Cerebellar nuclear complex (tissue), 1 donor: ENCODE data around the gene ITSN1.
"Not testable (repeated sequence)": the region's sequence is repeated elsewhere in the genome, so short reads cannot be mapped to it uniquely, and the experiment has no call there.

ENCODE experiments used
- DNase-seq, 2 experiments: peaks; one replicate each; lab custom pipeline; 2025; lab: John Stamatoyannopoulos, UW

Gene ITSN1

DNA sequence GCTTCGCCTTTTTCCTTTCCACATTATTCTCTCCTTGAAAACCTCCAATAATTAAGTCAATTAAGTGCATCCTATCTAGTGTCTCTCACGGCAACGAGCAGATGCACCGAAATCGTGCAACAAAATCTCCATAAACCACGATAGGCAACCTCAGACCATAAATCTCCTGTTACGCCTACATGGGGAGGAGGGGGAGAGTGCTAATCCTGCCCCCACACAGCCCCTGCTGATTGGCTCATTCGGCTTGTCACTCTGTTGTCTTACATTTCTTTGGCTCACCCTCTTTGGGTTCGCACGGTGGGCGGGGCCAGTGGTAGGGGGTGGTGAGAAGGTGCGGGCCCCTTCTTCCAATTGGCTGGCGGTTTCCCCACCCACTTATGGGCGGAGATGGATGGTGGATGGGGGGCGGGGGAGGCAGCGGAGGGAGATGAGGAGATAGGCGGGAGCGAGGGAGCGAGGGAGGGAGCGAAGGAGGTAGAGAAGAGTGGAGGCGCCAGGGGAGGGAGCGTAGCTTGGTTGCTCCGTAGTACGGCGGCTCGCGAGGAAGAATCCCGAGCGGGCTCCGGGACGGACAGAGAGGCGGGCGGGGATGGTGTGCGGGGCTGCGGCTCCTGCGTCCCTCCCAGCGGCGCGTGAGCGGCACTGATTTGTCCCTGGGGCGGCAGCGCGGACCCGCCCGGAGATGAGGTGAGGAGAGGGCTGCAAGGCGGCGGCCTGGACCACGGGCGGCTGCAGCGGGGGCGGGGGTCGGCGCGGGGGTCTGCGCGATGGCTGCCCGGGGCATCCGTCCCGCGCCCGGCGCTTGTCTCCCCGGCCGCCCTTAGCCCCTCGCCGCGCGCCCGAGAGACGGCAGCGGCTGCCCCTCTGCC, at the start of gene ITSN1:
Gene ITSN1, plus strand, starts transcription at position 475 of the 869 bp plus-strand sequence. CDS start 76,328 bp downstream, outside the sequence.
- peak; percentile 99 for DNase-seq

DNA sequence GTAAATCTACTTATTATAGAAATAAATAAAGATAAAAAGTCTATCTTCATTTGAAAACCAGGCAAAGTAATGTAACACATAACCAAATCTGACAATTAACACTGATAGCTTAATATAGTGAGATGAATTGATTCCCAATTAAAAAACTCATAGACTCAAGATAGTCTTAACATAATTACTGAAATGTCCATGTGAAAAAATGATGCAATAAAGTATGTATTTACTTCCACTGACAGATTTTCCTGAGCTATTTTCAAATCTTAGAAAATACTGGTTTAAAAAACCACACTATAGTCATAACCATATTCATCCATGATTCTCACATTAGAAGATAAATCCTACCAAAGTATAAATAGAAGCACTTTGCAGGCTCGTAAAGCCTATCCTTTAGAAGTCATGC, 44.2 kb upstream of the ITSN1 start:
- DNase-seq = no peak

DNA sequence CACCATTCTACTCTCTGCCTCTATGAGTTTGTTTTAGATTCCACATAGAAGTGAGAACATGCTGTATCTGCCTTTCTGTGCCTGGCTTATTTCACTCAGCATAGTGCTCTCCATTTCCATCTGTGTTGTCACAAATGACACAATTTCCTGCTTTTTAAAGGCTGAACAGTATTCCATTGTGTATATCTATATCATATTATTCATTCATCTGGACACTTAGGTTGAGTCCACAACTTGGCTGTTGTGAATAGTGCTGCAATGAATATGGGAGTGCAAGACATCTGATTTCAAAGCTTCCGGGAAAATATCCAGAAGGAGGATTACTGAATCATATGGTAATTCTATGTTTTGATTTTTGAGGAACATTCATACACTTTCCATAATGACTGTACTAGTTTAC, 33.7 kb upstream of the ITSN1 start:
- no peak for DNase-seq

DNA sequence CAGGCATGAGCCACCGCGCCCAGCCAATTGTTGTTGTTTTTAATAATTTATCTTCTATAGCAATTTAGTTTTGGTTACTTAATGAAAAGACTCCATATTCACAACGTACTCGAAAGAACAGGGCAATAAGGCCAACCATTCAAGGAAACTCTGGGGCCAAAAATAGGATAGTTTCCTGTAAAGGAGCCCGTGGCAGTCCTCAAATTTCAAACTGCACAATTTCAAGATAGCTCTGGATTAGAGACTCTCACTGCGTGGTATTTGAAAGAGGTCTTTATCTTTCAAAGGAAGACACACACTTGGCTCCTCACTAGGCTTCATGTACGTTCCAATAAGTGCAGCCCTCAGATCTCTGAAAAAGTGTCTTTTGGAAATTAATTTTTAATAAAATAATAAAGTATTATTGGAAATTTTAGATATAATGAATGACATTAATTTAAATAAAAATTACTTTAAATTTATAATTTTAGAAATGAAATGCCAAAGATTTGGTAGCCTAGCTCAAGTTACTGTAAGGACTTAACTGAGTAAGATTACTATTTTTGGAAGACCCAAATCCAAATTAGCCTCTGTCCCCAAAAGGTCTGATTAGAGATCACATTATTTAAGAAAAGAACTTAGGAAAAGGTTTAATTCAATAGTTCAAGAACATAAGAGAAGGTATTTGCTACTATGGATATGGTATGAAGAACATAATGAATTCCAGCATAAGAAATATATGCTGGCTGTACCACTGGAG, 31.1 kb upstream of the ITSN1 start:
- no peak for DNase-seq

DNA sequence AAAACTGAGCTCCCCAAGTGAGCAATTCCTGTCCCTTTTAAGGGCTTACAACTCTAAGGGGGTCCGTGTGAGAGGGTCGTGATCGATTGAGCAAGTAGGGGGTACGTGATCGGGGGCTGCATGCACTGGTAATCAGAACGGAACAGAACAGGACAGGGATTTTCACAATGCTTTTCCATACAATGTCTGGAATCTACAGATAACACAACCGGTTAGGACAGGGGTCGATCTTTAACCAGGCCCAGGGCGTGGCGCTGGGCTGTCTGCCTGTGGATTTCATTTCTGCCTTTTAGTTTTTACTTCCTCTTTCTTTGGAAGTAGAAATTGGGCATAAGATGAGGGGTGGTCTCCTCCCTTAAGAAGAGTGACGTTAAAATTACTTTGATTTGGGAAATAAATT, 24.7 kb upstream of the ITSN1 start:
- DNase-seq = not testable (repeated sequence)

DNA sequence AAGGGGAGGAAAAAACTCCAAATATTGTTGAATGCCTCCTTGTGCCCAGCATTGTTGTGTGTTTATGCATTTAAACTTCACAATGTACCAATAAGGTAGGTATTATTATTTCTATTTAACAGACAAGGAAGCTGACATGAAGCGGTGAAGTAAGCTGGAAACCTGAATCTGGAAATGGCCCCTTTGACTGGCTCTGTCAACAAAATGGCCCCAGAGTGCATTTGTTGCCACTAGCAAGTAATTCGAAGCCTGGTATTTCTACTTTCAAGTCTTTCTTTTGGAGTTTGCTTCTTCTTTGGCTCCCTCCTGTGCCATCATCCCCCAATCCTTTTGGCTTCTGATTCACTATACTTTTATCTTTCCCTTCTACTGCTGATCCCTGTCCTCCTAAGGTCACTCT, 23.9 kb upstream of the ITSN1 start:
- DNase-seq = no peak

DNA sequence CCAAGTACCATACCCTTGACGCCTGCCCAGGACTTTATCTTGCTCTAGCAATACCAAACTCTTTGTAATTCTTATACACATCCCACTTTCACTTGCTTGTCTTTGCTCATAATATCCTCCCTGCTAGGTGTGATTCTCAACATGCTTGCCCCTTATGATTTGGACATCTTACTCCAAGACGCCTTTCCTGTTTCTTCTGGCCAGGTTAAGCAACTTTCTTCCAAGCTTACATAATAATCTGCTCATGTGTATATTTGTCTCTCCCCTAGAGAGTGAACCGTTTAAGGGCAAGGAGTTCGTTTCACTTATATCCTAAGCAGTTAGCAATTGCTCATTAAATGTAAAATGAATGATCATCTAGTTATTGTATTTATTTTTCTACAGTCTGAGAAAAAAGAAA, 22.6 kb upstream of the ITSN1 start:
- no peak for DNase-seq

DNA sequence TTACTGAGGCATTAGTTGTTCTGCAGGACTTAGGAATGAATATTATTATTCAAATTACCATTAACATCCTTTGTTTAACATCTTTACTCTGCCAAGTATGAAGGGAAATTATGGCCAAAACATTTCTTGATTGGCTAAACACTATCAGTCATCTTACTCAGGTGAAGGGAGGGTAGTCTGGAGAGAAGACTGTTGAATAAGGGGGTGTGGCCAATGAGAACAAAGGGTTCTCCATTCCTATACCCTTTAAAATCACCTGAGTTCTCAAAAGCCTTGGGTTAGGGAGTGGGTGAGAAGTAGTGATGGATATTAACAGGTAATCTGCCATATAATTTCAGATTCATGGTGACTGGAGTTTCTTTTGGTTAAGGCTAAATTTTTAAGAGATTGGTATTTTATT, 20.0 kb upstream of the ITSN1 start:
- DNase-seq = no peak

DNA sequence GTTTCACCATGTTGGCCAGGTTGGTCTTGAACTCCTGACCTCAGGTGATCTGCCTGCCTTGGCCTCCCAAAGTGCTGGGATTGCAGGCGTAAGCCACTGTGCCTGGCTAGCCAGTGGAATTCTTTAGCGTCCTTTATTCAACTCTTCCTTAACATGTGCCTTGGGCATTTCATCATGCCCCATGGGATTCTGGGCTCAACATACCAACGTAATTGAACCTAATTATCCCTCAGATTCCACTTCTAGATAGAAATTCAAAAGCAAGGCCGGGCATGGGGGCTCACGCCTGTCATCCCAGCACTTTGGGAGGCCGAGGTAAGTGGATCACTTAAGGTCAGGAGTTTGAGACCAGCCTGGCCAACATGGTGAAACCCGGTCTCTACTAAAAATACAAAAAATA, 16.1 kb upstream of the ITSN1 start:
- not testable (repeated sequence) for DNase-seq

DNA sequence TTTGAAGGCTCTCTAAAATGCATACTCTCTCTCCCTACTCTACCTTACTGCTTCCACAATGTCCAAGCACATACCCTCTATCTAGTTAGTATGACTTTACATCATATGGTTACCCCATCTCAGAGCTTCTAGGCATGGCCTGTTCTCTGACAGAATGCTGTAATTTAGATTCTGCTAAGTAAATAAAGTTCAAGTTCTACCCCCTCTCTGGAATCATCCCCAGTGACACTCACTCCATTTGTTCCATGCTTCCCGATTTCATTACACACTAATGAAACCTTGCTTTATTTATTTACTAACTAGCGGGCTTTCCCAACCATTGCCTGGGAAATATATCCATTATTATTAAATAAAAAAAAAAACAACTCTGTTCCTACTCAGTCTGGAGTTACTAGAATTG, 8.0 kb upstream of the ITSN1 start:
- DNase-seq = no peak

DNA sequence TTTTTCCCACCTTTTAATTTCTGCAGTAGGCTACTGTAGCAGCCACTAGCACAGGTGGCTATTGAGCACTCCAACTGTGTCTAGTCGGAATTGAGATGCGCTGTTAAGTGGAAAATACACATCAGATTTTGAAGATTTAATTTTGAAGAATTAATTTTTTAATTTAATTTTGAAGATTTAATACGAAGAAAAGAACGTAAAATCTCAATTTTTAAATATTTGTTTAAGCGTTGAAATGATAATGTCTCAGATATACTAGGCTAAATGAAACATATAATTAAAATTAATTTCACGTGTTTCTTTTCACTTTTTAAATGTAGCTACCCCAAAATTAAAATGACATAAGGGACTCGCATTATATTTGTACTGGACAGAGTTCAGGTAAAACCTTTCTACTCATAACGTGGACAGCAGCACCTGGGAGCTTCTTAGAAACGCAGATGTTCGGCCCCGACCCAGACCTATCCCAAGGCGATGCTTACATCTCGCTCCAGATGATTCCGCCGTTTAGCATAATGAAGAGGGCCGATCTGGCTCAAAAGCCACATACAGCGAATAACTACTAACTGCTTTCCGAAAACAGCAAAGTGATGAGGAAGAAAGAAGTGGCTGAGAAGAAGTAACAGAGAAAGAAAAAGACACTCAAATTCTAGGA, 1.5 kb upstream of the ITSN1 start:
- DNase-seq = no peak

DNA sequence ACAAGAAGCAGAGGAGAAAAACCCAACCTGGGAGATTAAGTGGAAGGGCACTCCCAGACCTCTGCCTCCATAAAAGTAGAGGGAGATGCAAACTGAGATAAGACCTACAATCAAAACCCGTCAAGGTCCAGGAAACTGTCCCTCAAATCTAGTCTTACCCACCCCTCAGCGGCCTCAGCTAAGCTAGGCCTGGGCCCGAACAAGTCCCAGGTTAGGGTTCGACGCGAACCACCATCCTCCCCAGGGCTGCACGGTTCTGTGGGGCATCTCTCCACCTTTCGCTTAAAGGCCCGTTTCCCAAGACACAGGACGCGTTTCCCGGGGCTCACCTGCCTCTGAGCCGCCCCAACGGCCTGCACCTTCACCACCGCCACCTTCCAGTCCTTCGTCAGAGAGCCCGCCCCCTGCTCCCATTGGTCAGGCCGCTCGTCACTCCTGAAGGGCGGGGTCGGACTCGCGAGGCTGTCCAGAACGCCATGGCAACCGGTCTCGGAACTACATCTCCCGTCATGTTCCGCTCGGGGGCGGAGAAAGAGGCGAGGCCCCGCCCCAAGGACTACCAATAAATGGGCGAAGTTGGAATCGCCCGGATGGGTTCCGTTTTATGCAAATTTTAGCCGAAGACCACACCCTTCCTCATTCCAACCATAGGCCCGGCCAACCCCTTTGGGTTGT, 812 bp upstream of the ITSN1 start, which contains the start of gene CRYZL1:
Gene CRYZL1, minus strand, starts transcription at position 390 of the 675 bp plus-strand sequence. CDS start 10,190 bp downstream, outside the sequence.
- DNase-seq = peak; percentile 99 to 100

DNA sequence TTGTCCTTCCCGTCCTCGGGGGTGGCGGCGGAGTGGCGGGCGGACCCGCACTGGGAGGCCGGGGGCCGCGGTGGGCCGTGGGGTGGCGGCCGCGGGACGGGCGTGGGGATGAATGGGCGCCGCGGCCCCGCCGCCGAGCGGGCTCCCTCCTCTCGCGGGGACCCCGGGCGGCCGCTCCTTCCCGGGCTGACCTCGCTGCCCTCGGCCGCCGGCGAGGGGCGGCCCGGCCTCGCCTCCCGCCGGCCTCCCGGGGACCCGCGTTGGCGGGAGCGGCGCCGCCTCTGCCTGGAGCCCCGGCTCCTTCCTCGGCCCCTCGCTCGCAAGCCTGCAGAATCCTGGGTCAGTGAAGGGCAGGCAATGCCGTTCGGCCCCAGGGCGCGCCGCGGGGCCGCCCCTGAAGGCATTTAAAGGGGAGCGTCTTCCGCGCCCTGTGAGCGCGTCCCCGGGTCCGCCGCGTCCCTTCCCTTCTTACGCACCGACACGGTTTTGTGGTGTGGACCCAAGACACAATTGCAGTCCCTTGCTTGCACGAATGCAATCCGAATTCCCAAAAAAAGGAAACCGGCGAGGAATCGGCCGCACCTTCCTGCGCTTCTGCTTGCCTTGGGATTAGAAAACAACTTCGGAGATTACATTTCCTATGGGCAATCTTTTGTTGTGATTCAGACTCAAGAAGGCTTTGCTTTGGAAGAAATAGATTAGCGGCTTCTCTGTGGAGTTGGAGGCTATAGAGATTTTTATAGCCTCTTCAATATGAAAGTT, 776 bp downstream of the ITSN1 start:
- no peak for DNase-seq

DNA sequence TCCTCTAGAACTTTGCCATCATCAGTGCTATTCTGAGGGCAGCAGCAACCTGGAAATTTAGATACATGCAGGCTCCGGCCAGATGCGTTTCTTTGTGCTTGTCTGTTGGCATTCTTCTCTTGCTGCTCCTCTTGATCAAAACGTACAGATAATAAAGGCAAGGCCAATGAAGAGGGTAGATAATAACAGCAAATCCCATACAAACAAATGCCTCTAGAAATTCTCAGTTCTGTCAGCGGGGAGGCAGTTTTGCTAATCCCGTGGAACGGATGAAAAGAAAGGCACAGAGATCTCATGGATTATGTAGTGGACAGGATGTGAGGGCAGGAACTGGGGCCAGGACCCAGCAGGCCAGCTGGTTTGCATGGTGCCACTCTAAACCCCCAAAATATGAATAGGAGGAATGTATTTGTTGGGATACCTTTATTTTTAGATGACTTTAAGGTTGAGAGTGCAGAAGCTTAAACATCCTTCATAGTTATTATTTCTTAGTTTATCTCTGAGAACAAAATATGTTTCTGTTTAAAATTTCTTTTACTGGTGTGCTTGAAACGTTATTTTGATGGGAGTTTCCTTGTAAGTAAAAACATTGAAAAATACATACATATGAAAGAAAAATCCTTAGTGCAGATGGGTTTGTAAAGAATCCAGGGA, 1.5 kb downstream of the ITSN1 start:
- DNase-seq = peak in 1 of 2 experiments; percentile 3

DNA sequence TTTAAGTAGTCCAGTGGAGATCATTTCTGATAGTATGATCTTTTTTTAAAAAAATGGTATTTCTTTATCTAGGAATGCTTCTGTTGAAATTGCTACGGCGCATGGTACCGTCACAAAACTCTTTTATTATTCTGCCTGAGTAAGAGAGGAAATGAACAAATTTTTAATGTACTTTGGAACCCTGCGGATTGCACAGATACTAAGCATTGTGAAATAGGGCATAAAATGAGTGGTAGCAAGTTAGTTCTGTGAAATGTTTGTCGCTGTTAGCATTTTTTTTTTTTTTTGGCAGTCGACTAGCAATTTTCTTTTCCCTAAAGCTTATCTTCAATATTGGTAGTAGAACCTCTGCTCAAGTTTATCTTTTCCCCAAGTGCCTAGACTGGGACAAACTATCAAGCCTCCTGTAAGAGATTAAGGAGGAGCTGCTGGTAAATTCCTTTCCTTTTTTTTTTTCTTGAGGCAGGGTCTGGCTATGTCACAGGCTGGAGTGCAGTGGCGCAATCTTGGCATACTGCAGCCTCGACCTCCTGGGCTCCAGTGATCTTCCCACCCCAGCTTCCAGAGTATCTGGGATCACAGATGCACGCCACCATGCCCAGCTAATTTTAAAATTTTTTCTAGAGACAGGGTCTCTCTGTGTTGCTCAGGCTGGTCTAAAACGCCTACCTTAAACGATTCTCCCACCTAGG, 2.2 kb downstream of the ITSN1 start:
- no peak for DNase-seq

DNA sequence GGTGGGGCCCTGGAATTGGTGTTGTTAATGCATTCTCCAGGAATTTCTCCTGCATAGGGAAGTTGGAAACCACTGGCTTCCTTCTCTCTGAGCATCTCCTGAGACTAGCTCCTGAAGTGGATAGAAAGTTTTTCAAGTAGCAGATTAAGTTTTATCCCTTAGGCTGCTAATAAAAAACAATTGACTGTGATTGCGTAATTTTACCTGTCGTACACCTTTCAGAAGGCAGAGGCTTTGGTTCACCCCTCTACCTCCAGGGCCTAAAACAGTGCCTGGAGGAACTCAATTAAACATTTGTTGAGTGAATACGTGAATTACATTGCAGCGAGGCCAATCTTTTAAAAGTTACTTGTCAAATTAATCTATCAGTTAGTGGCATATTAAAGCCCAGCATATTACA, 3.4 kb downstream of the ITSN1 start:
- no peak for DNase-seq

DNA sequence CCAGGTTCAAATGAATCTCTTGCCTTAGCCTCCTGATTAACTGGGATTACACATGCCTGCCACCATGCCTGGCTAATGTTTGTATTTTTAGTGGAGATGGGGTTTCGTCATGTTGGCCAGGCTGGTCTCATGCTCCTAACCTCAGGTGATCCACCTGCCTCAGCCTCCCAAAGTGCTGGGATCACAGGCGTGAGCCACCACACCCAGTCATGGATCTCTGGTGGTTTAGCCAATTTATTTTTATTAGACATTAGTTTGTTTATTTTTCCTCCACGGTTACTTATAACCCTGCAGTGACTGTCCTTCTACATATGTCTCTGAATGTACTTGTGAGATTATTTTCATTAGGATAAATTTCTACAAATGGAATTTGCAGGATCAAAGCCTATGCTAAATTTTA, 5.3 kb downstream of the ITSN1 start:
- no peak for DNase-seq

DNA sequence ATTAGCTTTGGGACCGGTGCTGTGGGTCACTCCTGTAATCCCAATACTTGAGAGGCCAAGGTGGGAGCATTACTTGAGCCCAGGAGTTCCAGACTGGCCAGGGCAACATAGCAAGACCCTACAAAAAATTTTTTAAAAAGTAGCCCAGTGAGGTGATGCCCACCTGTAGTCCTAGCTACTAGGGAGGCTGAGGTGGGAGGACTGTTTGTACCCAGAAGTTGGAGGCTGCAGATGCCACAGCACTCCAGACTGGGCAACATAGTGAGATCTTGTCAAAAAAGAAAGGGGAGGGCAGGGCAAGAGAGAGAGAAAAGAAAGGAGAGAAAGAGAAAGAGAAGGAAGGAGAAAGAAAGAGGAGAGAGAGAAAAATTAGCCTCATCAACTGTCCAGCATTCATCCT, 6.3 kb downstream of the ITSN1 start:
- DNase-seq = no peak

DNA sequence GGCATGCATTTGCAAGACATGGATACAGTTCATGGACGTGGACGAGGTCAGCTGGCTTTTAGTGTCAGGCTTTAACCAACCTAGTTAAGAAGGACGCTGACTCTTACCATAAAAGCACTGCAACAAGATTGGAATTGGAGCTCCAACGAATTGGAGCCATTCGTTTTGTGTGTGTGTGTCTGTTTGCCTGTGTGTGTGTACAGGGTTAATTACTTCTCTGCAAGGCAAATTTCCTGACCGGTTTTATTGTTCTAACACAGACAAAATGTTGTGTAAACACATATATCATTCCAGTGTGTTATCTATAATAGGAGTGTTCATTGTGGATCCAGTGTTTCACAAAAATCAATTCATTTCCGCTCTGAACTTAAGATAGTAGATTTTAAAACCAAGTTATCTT, 7.9 kb downstream of the ITSN1 start:
- DNase-seq = no peak

DNA sequence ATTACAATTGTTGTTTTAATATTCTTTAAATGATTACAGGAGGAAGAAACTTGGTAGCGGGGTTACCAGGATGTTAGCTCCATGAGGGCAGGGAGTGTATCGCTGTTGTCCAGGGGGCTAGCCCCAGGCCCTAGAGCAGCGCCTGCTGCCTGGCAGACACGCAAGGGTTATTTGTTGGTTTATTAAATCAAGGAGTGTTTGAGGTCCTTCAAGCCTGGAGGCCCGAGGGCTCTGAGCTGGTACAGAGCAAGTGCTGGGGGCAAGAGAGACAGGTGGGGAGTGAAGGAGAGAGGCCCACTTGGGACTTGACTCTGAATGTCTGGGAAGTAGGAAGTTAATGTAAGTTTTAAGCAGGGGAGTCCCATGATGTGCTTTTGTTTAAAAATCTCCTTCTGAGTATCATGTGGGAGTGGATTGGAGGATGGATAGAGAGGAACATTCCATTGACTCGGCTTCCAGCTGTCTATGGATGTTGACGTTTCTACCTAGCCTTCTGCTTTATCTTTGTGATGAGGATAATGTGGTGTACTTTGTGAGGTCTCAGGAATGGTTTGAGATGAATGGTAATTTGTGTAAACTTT, 8.7 kb downstream of the ITSN1 start:
- DNase-seq = no peak
